NOMO-1 (cell line): ENCODE results near the gene TTC23.

ENCODE experiments used
- DNase-seq, 2 experiments: peaks; one replicate each; lab custom pipeline; 2025; ENCODE audit not compliant: unreplicated experiment in 2 of 2; lab: John Stamatoyannopoulos, UW

TTC23 gene

GRCh38 chr15:99140590-99140989, 108.8 kb downstream of the TTC23 start:
- no peak for DNase-seq

- DNase-seq: no peak
These were observed 110.1 kb downstream of the TTC23 start for GRCh38 chr15:99139276-99139675.

GRCh38 chr15:99138491-99138982, 110.8 kb downstream of the TTC23 start:
- no peak for DNase-seq

- DNase-seq: no peak
These were observed 111.5 kb downstream of the TTC23 start for GRCh38 chr15:99137877-99138276.

- no peak for DNase-seq
These were observed 112.3 kb downstream of the TTC23 start for GRCh38 chr15:99137111-99137546.

GRCh38 chr15:99135194-99135593, 114.2 kb downstream of the TTC23 start:
- no peak for DNase-seq

GRCh38 chr15:99134317-99134821, 115.0 kb downstream of the TTC23 start:
- no peak for DNase-seq

GRCh38 chr15:99132634-99133287, 116.6 kb downstream of the TTC23 start:
- no peak for DNase-seq

GRCh38 chr15:99132122-99132521, 117.3 kb downstream of the TTC23 start:
- DNase-seq: no peak

GRCh38 chr15:99131441-99132023, 117.8 kb downstream of the TTC23 start:
- no peak for DNase-seq

GRCh38 chr15:99130765-99131440, 118.5 kb downstream of the TTC23 start:
- DNase-seq: no peak

- DNase-seq: no peak
These were observed 119.1 kb downstream of the TTC23 start for GRCh38 chr15:99130314-99130713.

GRCh38 chr15:99129644-99130043, 119.7 kb downstream of the TTC23 start:
- DNase-seq: peak in 1 of 2 experiments; percentile 37

- DNase-seq: no peak
These were observed 121.0 kb downstream of the TTC23 start for GRCh38 chr15:99128411-99128810.

- DNase-seq: no peak
These were observed 121.6 kb downstream of the TTC23 start for GRCh38 chr15:99127773-99128172.

- DNase-seq: no peak
These were observed 122.5 kb downstream of the TTC23 start for GRCh38 chr15:99126930-99127329.

- no peak for DNase-seq
These were observed 123.2 kb downstream of the TTC23 start for GRCh38 chr15:99126131-99126588.

GRCh38 chr15:99125061-99125891, 124.1 kb downstream of the TTC23 start:
- no peak for DNase-seq

- peak in 1 of 2 experiments; percentile 10 for DNase-seq
These were observed 124.7 kb downstream of the TTC23 start for GRCh38 chr15:99124641-99125040.

- DNase-seq: peak; percentile 78 to 89
These were observed 125.5 kb downstream of the TTC23 start for GRCh38 chr15:99123713-99124451.
